AG09319 (cell line): ENCODE measurements around the gene CTNNBL1.

ENCODE experiments used
- DNase-seq: peaks from one replicate; pipeline ENCODE4 v3.0.0-alpha.2; 2010; ENCODE audit warnings: low read depth; ENCODE audit errors: extremely low read depth
- TF ChIP-seq, protein P1 (sequence below): IDR thresholded peaks from 2 replicates; pipeline ENCODE4 v1.5.1; 2011; ENCODE audit warnings: low read depth, mild to moderate bottlenecking, inconsistent platforms, low read length, moderate library complexity

The CTNNBL1 gene

DNA sequence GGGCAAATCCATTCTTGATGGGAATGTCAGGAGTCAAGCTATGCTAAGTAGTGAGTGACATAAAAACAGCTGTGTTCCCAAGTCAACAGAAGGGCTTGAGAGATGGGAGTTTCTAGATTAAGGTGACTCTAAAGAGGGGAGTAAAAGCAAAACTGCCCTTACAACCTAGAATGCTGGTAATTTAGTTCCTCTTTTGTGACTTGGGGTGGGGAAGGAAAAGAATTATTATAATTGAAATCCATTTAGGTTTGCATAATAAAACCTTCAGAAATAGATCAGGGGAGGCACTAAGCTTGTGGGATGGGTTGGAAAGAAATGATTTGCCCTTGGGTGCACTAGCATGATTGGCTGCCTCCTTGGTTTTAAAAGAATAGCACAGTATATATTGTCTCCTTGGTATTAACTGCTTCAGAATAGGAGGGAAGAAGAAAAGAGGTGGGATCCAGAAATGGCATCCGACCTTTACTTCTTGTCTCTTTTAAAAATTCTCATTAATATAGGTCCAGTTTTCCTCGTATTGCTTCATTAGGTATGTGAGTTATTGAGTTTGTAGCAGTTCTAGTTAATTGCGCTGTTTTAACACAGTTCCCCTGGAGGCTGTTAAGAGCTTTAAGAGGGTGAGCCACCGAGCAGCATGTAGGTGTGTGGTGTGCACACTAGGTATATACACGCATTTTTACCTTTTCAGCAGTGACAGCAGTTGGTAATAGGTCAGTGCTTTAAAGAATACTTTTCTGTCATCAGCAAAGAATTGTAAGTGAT lies 113.8 kb downstream of the CTNNBL1 start:
- no peak for DNase-seq
- TF ChIP-seq, protein P1, sequence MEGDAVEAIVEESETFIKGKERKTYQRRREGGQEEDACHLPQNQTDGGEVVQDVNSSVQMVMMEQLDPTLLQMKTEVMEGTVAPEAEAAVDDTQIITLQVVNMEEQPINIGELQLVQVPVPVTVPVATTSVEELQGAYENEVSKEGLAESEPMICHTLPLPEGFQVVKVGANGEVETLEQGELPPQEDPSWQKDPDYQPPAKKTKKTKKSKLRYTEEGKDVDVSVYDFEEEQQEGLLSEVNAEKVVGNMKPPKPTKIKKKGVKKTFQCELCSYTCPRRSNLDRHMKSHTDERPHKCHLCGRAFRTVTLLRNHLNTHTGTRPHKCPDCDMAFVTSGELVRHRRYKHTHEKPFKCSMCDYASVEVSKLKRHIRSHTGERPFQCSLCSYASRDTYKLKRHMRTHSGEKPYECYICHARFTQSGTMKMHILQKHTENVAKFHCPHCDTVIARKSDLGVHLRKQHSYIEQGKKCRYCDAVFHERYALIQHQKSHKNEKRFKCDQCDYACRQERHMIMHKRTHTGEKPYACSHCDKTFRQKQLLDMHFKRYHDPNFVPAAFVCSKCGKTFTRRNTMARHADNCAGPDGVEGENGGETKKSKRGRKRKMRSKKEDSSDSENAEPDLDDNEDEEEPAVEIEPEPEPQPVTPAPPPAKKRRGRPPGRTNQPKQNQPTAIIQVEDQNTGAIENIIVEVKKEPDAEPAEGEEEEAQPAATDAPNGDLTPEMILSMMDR = no peak

DNA sequence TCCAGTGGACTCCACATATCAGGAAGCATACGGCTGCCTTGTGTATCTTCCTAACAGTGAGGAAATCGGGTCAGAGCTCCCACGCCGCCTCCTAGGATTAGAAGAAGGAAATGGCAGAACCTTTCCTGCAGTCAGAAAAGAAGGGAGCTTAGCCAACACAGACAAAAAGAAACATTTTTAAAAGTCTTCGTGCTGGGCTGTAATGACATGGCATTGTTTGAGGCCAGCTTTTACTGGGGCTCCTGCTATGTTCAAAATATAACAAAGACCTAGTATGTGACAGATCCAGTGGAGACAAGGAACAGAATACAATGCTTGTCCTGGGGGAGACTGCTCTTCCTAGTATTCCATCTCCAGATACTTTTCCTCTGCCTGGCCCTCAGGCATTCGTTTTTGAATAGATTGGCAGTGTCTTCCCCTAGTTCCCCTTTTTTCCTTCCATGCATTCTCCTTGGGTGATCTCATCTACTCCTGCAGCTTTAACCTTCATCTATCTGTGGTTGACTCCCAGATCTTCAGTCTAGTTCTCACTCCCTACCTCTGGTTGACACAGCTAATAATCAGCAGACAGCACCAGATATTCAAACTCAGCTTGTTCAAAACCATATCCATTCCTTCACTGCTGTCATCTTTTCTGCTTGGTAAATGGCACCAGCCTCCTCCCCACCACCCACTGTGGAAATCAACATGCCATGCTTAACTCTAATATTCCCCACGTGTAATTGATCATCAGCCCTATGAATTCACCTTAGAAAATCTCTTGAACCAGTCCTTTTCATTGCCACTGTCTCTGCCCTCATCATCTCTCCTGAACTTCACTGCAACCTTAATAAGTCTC lies 114.6 kb downstream of the CTNNBL1 start:
- TF ChIP-seq, protein P1 = no peak
- DNase-seq = no peak

GRCh38 chr20:37810027-37810426 lies 116.2 kb downstream of the CTNNBL1 start:
- TF ChIP-seq, protein P1 = no peak
- no peak for DNase-seq

DNA sequence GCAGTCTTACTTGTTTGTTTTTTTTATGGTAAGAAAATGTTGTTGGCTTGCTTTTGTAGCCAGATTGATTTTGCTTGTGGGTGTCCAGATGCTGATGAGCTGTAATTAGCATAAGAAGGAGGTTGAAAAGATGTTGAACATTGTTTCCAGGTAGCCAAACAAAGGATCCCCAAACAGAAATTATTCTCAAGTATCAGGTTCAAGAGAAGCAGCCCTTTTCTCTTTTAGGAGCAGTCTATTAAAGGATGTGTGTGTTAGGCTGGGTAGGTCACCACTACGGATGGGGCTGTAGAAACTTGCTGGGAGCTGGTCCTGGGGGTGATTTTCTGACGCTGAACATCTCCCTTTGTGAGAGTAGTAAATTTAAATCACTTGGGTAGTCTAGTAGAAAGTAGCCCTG lies 122.2 kb downstream of the CTNNBL1 start:
- TF ChIP-seq, protein P1 = no peak
- DNase-seq = no peak

GRCh38 chr20:37816726-37817125 lies 122.9 kb downstream of the CTNNBL1 start:
- no peak for DNase-seq
- TF ChIP-seq, protein P1 = no peak

- DNase-seq = no peak
- TF ChIP-seq, protein P1 = no peak
Observed at GRCh38 chr20:37821696-37822095, 127.9 kb downstream of the CTNNBL1 start.

GRCh38 chr20:37822141-37822601 lies 128.3 kb downstream of the CTNNBL1 start:
- DNase-seq = peak; percentile 61
- TF ChIP-seq, protein P1 = no peak
